ENCODE measurements around the gene SLC4A5.
A peak's percentile ranks its signal among the peaks of the same experiment; 100 is the strongest.
"Not testable (repeated sequence)": the region's sequence is repeated elsewhere in the genome, so short reads cannot be mapped to it uniquely, and the experiment has no call there.

SLC4A5 gene

DNA sequence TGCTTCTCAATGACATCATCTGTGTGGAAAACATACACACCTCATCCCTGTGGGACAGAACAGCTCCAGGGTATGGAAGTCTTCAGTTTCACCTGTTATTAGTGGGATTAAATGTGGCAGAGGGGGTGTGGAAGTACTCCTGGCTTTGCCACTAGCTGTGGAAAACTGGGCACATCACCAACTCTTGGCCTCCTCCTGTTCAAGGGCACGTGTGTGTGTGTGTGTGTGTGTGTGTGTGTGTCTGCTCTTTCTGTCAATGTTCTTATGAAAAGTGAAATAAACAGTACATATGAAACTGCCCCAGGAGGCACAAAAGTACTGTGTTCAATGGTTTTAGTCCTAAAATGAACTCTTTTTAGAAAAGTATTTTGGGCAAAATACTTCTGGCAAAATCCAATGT is 78.9 kb downstream of the SLC4A5 start:
- DNase-seq: no peak

- no peak for DNase-seq
Measured at GRCh38 chr2:74262681-74263080, 80.5 kb downstream of the SLC4A5 start.

DNA sequence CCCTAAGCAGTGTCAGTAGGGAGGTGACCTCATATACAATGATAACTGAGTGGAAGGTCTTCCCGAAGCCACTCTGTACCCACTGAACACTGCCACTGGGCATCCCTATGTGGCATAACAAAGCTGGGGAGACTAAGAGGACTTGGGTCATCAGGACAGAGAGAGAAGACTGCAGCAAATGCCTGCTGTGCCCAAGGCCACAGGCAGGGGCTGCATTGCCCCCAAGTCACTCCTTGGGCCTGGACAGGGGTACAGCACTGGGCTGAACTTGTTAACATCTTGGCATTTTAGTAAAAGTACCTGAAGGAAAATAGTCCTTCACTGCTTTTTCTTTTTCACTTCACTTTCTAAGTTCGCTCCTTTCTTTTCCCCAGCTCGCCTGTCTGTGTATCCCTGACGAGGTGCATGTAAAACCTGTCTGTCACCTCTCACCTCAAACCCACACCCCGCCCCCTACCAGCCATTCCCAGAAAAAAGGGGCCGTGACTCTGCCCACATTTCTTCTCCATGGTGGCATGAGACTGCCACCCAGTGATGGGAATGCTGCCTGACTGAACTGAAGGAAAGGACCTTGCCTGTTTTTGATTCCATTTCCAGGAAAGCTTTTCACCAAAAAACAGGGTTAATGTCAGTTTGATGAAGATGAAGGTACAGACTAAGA is 81.9 kb downstream of the SLC4A5 start:
- DNase-seq: peak; percentile 74

GRCh38 chr2:74260495-74260894 is 82.7 kb downstream of the SLC4A5 start:
- DNase-seq: no peak

DNA sequence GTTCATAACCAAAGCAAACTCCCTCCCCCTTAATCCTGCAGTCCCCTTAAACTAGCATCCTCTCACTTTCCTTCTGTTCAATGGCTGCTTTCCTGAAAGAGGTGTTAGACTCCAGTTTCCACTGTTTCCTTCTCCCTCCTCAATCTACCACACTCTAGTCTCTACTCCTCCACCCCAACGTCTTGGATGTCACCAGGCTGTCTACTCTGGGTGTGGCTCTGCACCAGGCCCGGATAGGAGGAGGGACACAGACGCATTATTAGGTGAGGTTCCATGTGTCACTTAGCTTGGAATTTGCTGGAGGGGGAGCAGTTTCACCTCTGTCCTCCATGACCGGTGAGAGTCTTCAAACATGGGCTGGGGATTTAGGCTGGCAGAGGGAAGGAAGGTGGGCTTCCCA is 83.5 kb downstream of the SLC4A5 start:
- no peak for DNase-seq

DNA sequence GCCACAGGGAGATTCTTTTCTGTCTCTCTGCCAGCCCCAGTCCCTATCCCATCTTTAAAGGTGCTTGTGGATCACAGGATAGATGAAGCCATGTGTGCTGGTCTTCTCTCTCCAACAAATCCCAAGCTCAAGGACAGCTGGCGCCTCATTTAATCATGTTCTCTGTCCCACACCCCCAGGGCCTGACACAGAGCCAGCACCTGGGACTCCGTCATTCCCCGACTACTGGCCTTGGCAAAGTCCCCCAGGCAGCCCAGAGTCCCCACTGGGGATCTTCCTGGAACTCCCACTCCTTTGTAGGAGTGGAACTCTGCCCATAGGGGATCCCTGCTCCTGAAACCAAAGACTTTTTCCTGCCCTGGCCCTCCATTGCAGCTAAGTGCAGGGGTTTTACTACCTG is 84.0 kb downstream of the SLC4A5 start:
- DNase-seq: no peak

DNA sequence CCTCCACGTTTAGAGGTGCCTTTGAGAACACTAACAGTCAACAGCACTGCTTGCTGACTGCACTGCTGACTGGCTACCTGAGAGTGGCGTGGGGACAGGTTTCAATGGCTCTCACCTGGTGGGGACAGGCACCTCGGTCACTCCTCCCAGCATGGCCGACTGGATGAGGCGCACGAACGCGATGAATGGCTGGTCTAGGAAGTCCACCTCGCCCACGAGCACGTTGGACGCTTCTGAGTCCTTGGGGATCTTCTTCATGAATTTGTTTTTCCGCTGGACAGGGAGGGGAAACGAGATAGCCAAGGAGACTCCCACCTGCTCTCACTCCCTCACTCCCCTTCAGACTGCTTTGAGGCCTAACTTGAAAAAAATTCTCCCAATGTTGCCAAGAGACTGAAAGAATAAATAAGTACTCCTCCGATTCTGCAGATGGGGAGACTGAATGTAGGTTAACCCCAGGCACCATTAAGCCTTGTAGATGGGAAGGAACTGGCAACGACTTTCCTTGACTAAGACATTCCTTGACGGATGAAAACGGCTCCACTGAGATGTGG is 87.5 kb downstream of the SLC4A5 start:
- DNase-seq: no peak

DNA sequence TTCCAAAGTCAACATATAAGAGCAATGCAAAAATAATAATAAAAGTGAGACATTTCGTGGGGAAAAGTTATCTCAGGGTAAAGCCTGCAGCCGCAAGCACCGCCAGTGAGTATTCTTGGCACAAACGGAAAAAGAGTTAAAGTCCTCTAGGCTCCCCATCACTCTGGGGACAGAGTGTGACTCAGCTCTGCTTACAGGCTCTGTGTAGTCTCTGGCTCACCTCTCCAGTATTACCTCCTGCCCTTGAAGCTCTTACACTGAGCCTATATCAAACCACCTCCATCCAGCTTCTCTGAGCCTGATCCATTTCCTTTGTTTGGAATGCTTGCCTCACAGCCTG is 89.3 kb downstream of the SLC4A5 start:
- peak; percentile 10 for DNase-seq

- DNase-seq: no peak
Measured at GRCh38 chr2:74253306-74253970, 89.8 kb downstream of the SLC4A5 start.

- no peak for DNase-seq
Measured at GRCh38 chr2:74252862-74253261, 90.4 kb downstream of the SLC4A5 start.

- DNase-seq: no peak
Measured at GRCh38 chr2:74252036-74252435, 91.2 kb downstream of the SLC4A5 start.

GRCh38 chr2:74250189-74250631 is 93.0 kb downstream of the SLC4A5 start:
- DNase-seq: peak; percentile 76

DNA sequence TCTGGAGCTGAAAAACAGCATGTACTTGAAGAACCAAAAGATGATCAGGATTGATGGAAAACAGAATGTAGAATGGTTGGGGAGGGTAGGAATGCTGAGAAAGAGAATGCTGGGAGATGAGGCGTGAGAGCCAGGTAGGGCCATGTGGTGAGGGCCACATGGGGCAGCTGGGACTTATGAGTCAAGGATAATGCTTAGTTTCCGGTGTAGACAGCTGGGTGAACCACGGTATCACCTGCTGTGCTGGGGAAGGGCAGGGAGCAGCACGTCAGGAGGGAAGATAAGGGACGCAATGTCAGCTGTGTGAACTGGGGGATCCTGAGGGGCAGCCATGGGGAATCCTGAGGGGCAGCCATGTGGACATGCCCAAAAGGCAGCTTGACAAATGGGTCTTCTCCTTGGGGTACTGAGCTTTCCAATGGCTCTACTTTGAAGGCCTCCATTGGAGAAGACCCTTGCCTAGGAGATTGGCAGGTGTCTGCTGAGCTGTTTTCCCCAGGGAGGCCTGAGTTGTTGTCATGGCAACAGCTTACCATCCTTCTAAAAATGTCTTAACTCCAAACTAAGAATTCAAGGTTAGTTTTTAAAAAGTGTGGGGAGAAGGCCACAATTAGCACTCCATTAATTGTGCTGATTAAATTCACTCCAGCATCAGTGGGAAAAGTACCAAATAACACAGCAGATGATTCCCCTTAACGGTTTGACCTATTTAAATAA is 93.7 kb downstream of the SLC4A5 start:
- DNase-seq: peak; percentile 67

DNA sequence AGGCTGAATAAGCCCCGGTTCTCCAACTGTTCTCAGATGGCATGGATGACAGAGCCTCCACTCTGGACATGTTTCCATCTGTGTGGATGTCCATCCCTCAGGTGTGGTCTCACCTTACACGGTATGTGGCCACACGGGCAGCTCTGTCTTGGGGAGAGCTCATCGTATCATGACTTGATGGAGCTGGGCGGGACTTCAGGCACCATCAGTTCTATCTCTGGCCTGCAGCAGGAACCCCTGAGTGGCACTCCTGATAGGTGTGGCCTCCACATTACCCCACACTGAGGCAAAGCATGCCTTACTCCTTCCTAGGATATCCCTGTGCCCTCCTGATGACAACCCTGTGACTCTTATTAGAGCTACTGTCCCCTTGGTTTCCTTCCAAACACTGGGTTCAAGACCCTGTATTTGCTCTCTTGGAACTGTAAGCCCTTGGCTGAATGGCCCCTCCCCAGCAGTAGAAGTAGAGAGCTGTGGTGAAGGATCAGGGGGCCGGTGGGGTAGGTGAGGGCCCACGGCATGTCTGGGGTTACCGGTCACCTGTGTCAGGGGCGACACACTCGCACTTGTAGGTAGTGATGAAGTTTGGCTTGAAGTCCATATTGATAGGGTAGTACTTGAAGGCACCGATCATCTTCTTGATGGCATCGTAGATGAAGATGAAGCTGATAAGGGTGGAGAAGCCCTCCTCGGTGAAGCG is 96.6 kb downstream of the SLC4A5 start:
- no peak for DNase-seq

DNA sequence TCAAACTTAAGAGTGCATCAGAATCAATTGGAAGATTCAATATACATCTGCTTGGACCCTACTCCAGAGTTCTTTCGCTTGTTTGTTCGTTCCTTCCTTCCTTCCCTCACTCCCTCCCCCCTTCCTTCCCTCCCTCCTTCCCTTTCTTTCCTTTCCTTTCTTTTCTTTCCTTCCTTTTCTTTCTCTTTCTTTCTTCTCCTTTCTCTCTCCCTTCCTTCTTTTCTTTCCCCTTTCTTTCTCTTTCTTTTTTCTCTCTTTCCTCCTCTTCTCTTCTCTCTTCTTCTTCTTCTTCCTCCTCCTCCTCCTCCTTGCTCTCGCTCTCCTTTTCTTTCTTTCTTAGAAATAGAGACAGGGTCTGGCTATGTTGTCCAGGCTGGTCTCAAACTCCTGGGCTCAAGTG is 98.9 kb downstream of the SLC4A5 start:
- DNase-seq: no peak

- DNase-seq: no peak
Measured at GRCh38 chr2:74242354-74243071, 100.7 kb downstream of the SLC4A5 start.

- DNase-seq: no peak
Measured at GRCh38 chr2:74239346-74239745, 103.9 kb downstream of the SLC4A5 start.

DNA sequence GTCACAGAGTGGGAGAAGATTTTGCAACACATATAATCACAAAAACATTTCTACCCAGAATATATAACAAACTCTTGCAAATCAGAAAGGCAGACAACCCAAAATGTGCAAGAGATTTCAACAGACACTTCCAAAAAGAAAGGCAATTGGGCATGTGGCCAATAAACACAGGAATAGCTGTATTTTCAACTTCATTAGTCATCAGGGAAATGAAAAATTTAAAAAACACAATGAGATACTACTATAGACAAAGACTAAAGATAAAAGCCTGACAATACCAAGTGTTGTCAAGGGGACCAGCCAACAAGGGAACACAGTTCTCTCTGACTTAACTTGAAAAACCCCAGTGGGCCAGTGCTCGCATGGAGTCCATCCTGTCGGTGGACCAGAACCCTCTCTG is 104.3 kb downstream of the SLC4A5 start:
- no peak for DNase-seq

- no peak for DNase-seq
Measured at GRCh38 chr2:74235041-74235440, 108.2 kb downstream of the SLC4A5 start.

GRCh38 chr2:74233648-74234047 is 109.6 kb downstream of the SLC4A5 start:
- DNase-seq: peak; percentile 72

- DNase-seq: no peak
Measured at GRCh38 chr2:74232426-74232825, 110.8 kb downstream of the SLC4A5 start.

DNA sequence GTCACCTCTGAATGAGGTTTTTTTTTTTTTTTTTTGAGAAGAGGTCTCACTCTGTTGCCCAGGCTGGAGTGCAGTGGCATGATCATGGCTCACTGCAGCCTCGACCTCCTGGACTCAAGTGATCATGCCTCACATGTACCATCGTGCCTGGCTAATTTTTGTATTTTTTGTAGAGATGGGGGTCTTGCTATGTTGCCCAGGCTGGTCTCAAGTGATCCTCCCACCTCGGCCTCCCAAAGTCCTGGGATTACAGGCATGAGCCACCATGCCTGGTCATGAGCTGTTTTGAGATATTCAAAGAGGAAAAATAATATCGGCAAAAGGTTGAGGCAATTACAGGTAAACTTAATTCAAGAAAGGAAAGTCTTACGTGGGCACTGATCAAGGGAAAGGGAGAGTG is 113.4 kb downstream of the SLC4A5 start:
- not testable (repeated sequence) for DNase-seq

DNA sequence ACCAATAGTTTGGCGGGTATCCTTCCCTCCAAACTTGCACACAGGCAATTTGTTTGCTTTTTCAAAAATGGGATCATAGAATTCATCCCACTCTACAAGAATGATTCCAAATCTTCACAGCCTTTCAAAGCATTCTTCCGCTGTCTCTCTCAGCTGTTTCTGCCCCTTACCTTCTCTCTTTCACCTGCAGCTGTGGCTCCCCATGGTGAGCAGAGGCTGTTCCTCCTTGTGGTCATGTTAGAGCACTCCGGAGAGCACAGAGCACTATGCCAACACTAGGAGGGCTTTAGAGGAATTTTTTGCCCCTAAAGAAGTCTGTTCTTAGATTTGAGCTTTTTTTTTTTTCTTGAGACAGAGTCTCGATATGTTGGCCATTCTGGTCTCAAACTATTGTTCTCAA is 114.4 kb downstream of the SLC4A5 start:
- peak; percentile 13 for DNase-seq
